B cell (primary cell): ENCODE data around the gene GPX2. TPM values are rescaled to one million over a fixed set of nuclear protein-coding genes. Genes with fewer than 3 reads are reported as not detected.

Experiments
- ATAC-seq: fragments of 200-7000 bp; cut with Tn5 transposase; one replicate; pipeline ENCODE4 v1.10.0; 2021; ENCODE audit warnings: low read depth, mild to moderate bottlenecking, moderate number of reproducible peaks, moderate library complexity
- CTCF ChIA-PET: fragments of 350-600 bp; sonication (Branson Sonifier 250); formaldehyde crosslinking; loops from one replicate; lab custom pipeline; 2021; ENCODE audit warnings: antibody characterized with exemption, inconsistent platforms; lab: Charles Lee
- POLR2A ChIA-PET: fragments of 350-600 bp; sonication (Branson Sonifier 250); formaldehyde crosslinking; loops from one replicate; lab custom pipeline; 2021; ENCODE audit warnings: antibody characterized with exemption; lab: Charles Lee
- DNase-seq: peaks from one replicate; pipeline ENCODE4 v3.0.0; 2013
- H2AFZ ChIP-seq: 2 replicates; pipeline ENCODE4 v1.6.1; 2012; ENCODE audit warnings: mild to moderate bottlenecking, low read depth, low read length; ENCODE audit not compliant: insufficient read depth, poor library complexity, severe bottlenecking
- H3K27ac ChIP-seq, 2 donors: 1 replicate in 1 of 2; 2 replicates in 1 of 2; pipeline ENCODE4 v1.5.1; 2012 to 2013; ENCODE audit warnings: low read length in 2 of 2, mild to moderate bottlenecking in 2 of 2, moderate library complexity in 1 of 2
- H3K27me3 ChIP-seq, 4 experiments: fragments of 200-600 bp in 1 of 4; sonication (generic) in 1 of 4; replicated peaks in 1 of 4; 1 replicate in 2 of 4; 2 replicates in 2 of 4; pipeline versions ENCODE4 v1.6.1 to v1.7.0; 2013 to 2016; ENCODE audit warnings: low read length in 3 of 4, mild to moderate bottlenecking in 2 of 4, mixed read lengths in 1 of 4, moderate library complexity in 1 of 4; ENCODE audit not compliant: insufficient read depth in 4 of 4, control insufficient read depth in 3 of 4; ENCODE audit errors: control extremely low read depth in 1 of 4
- H3K36me3 ChIP-seq, 2 experiments: replicated peaks in 1 of 2; 1 replicate in 1 of 2; 2 replicates in 1 of 2; pipeline versions ENCODE4 v1.6.1 to v1.7.1; 2013; ENCODE audit warnings: low read length in 1 of 2; ENCODE audit not compliant: insufficient read depth in 2 of 2, control insufficient read depth in 1 of 2; ENCODE audit errors: control extremely low read depth in 1 of 2, extremely low read depth in 1 of 2
- H3K4me1 ChIP-seq, 2 donors: fragments of 200-600 bp in 1 of 2; sonication (generic) in 1 of 2; 1 replicate in 1 of 2; 2 replicates in 1 of 2; pipeline versions ENCODE4 v1.5.1 to v1.6.1; 2013 to 2017; ENCODE audit warnings: low read length in 2 of 2; ENCODE audit not compliant: control insufficient read depth in 2 of 2, insufficient read depth in 2 of 2
- H3K4me2 ChIP-seq: replicated peaks from 2 replicates; pipeline ENCODE3; 2012; ENCODE audit warnings: mild to moderate bottlenecking, low read depth, low read length; ENCODE audit not compliant: poor library complexity, severe bottlenecking
- H3K4me3 ChIP-seq, 5 experiments: fragments of 200-600 bp in 1 of 5; sonication (generic) in 1 of 5; 1 replicate in 3 of 5; 2 replicates in 2 of 5; pipeline versions ENCODE4 v1.5.1 to v1.7.0; 2011 to 2016; ENCODE audit warnings: low read length in 4 of 5, mild to moderate bottlenecking in 4 of 5, low read depth in 2 of 5, control low read depth in 1 of 5, moderate library complexity in 1 of 5; ENCODE audit not compliant: insufficient read depth in 1 of 5; ENCODE audit errors: control extremely low read depth in 1 of 5, extremely low read depth in 1 of 5
- H3K79me2 ChIP-seq: fragments of 200-600 bp; sonication (generic); one replicate; pipeline ENCODE4 v1.6.0; 2016; ENCODE audit warnings: low read length; ENCODE audit not compliant: control insufficient read depth, insufficient read depth
- H3K9ac ChIP-seq: fragments of 200-600 bp; sonication (generic); 2 replicates; pipeline ENCODE4 v1.6.1; 2017; ENCODE audit warnings: mild to moderate bottlenecking, low read length, moderate library complexity
- H3K9me3 ChIP-seq, 3 donors: one replicate each; pipeline versions ENCODE4 v1.6.1 to v1.7.1; 2013; ENCODE audit warnings: low read length in 2 of 3; ENCODE audit not compliant: control insufficient read depth in 2 of 3, insufficient read depth in 1 of 3; ENCODE audit errors: control extremely low read depth in 1 of 3
- H4K20me1 ChIP-seq: 2 replicates; pipeline ENCODE4 v1.6.0; 2012; ENCODE audit warnings: mild to moderate bottlenecking, low read length; ENCODE audit not compliant: insufficient read depth, control insufficient read depth, poor library complexity, severe bottlenecking
- H3K27ac Mint-ChIP-seq: one replicate; pipeline ENCODE4 v1.8.0; 2021; ENCODE audit warnings: mixed read lengths
- H3K27me3 Mint-ChIP-seq: one replicate; pipeline ENCODE4 v1.8.0; 2021; ENCODE audit warnings: mixed read lengths
- H3K4me1 Mint-ChIP-seq: one replicate; pipeline ENCODE4 v1.8.0; 2021; ENCODE audit warnings: mixed read lengths
- H3K4me3 Mint-ChIP-seq: one replicate; pipeline ENCODE4 v1.8.0; 2021; ENCODE audit warnings: mixed read lengths
- H3K9me3 Mint-ChIP-seq: one replicate; pipeline ENCODE4 v1.8.0; 2022; ENCODE audit warnings: mixed read lengths; ENCODE audit not compliant: insufficient read depth
- CTCF ChIP-seq: fragments of 200-600 bp; IDR thresholded peaks from one replicate; pipeline ENCODE4 v1.8.0; 2022; ENCODE audit warnings: antibody characterized with exemption, mild to moderate bottlenecking
- EZH2 ChIP-seq: IDR thresholded peaks from 2 replicates; pipeline ENCODE4 v1.6.1; 2012; ENCODE audit warnings: borderline replicate concordance, low read depth, mild to moderate bottlenecking, moderate library complexity, low read length; ENCODE audit not compliant: insufficient read depth, poor library complexity, severe bottlenecking
- WGBS: methylation state at CpG from one replicate; pipeline ENCODE4 v1.1.5; 2013; ENCODE audit warnings: missing lambda C conversion rate; ENCODE audit not compliant: insufficient coverage; 5-methylcytosine and 5-hydroxymethylcytosine counted together
- intact Hi-C: fragments of 100-400 bp; cut with micrococcal nuclease; formaldehyde crosslinking; loops from one replicate; pipeline ENCODE4 v1.10.0; 2022
- polyA plus RNA-seq: library from polyadenylated mRNA; depleted of rRNA; stranded (reverse); fragments of >200 nt; gene quantifications from 2 replicates; pipeline ENCODE4 v1.2.3, GENCODE V29; 2012
- total RNA-seq, 2 donors: library from RNA; stranded (reverse); fragments of 120-200 nt in 1 of 2; gene quantifications; 1 replicate in 1 of 2; 2 replicates in 1 of 2; pipeline versions ENCODE4 v1.2.3 to v1.2.4, GENCODE V29; 2013 to 2022

GPX2 gene
- total and polyA plus RNA-seq, 2 donors (not counting 1 experiment from before 2014, with no cell fraction given) = not detected

GRCh38 chr14:64990296-64990695, 47.8 kb upstream of the GPX2 start:
- intact Hi-C loops = no loop called here
- Mint-ChIP-seq H3K9me3 (no peaks in the 10 kb centered on the region), H3K27me3 (no peaks in the 10 kb centered on the region), H3K4me3 (no peak overlapping the region), H3K27ac (no peak overlapping the region), H3K4me1 (peaks cover 38% of the 10 kb centered on the region)
- DNase-seq = no peak
- WGBS = 0% methylated on average over 1 of the region's 3 CpGs
- ATAC-seq = no peak
- no peak overlapping the region for H3K9ac ChIP-seq
- no peaks in the 10 kb centered on the region for H4K20me1 ChIP-seq
- ChIA-PET POLR2A (no interaction called here), CTCF (interaction anchor here (0.6 to 1.3 kb wide), 3 partner anchors 9 to 173 kb away, joined by 3 to 7 read pairs (median 3); no protein-coding TSS in a partner anchor)
- H3K27me3 ChIP-seq = no peaks in the 10 kb centered on the region
- H3K9me3 ChIP-seq = no peaks in the 10 kb centered on the region
- H3K4me2 ChIP-seq = peak overlapping the region; percentile 24
- no peak overlapping the region for H3K27ac ChIP-seq
- H3K4me3 ChIP-seq = no peak overlapping the region
- no peak for TF ChIP-seq CTCF
- no peak for TF ChIP-seq EZH2
- H3K4me1 ChIP-seq = peaks cover 20 to 21% of the 10 kb centered on the region in 2 donors
- peak overlapping the region; percentile 8 for H2AFZ ChIP-seq
- H3K36me3 ChIP-seq = peaks cover 0 to 2% of the 10 kb centered on the region in 2 experiments
- peaks cover 43% of the 10 kb centered on the region for H3K79me2 ChIP-seq

- no peak for ATAC-seq
- peak overlapping the region; percentile 65 to 70 for H3K27ac ChIP-seq
- H3K4me1 Mint-ChIP-seq = peaks cover 43% of the 10 kb centered on the region
- TF ChIP-seq EZH2 = no peak
- H3K36me3 ChIP-seq = peaks cover 0 to 2% of the 10 kb centered on the region in 2 experiments
- intact Hi-C loops = loop anchor here (1.0 to 10.0 kb wide), 8 partner anchors 15 to 617 kb away; partner anchors contain the start of genes CHURC1, FUT8, HSPA2 and MAX
- H3K9me3 ChIP-seq = no peaks in the 10 kb centered on the region
- WGBS = 3% methylated on average over 8 of the region's 8 CpGs
- peak overlapping the region; percentile 94 for H2AFZ ChIP-seq
- H4K20me1 ChIP-seq = no peaks in the 10 kb centered on the region
- peak overlapping the region; percentile 100 for H3K4me3 Mint-ChIP-seq
- H3K9me3 Mint-ChIP-seq = no peaks in the 10 kb centered on the region
- H3K27me3 Mint-ChIP-seq = peaks cover 15% of the 10 kb centered on the region
- peak overlapping the region; percentile 56 to 92 (median 84) for H3K4me3 ChIP-seq
- peaks cover 40% of the 10 kb centered on the region for H3K79me2 ChIP-seq
- H3K4me1 ChIP-seq = peaks cover 25% of the 10 kb centered on the region in 2 donors
- ChIA-PET POLR2A (no interaction called here), CTCF (interaction anchor here (0.9 to 3.2 kb wide), 7 partner anchors 11 to 973 kb away, joined by 3 to 15 read pairs (median 5); no protein-coding TSS in a partner anchor)
- H3K27me3 ChIP-seq = peaks cover 0 to 6% (median 3%) of the 10 kb centered on the region in 4 experiments
- H3K27ac Mint-ChIP-seq = peak overlapping the region; percentile 98
- peak overlapping the region; percentile 81 for H3K9ac ChIP-seq
- DNase-seq = no peak
- peak overlapping the region; percentile 88 for H3K4me2 ChIP-seq
Observed at GRCh38 chr14:64987438-64987767, 44.9 kb upstream of the GPX2 start.
